Measurements from ENCODE around the gene CNKSR1.

- TF ChIP-seq CTCF (IDR thresholded peaks at IDR 0.05; ENCODE audit: borderline replicate concordance, extremely low read depth, low read length, poor library complexity, severe bottlenecking) (no peak), EZH2 (IDR thresholded peaks at IDR 0.05; ENCODE audit: borderline replicate concordance, low read depth, low read length, severe bottlenecking) (no peak)
Measured at GRCh38 chr1:26130695-26131094, 46.6 kb upstream of the CNKSR1 start.

Data from DND-41 (cell line).